Lung (tissue), 12 donors: ENCODE data around the gene CAPN1. TPM values are rescaled to one million over a fixed set of nuclear protein-coding genes. Genes with fewer than 3 reads are reported as not detected.
"Not testable (repeated sequence)": the region's sequence is repeated elsewhere in the genome, so short reads cannot be mapped to it uniquely, and the experiment has no call there.

ENCODE experiments used
- ATAC-seq: fragments of 200-7000 bp; cut with Tn5 transposase; one replicate; pipeline ENCODE4 v1.9.1; 2020; ENCODE audit warnings: moderate number of reproducible peaks; ENCODE audit not compliant: insufficient read depth, low FRiP score
- DNase-seq, 3 donors: peaks; one replicate each; pipeline ENCODE4 v3.0.0-alpha.2; 2013 to 2017
- H3K27ac ChIP-seq, 2 donors: one replicate each; pipeline ENCODE4 v1.5.1; 2013; ENCODE audit warnings: mild to moderate bottlenecking in 2 of 2, moderate library complexity in 2 of 2, control low read depth in 1 of 2, inconsistent platforms in 1 of 2, low read depth in 1 of 2, low read length in 1 of 2
- H3K27me3 ChIP-seq, 3 donors: one replicate each; pipeline ENCODE4 v1.5.1; 2013; ENCODE audit warnings: low read length in 2 of 3; ENCODE audit not compliant: control insufficient read depth in 3 of 3, insufficient read depth in 3 of 3
- H3K36me3 ChIP-seq, 4 donors: one replicate each; pipeline ENCODE4 v1.5.1; 2013; ENCODE audit warnings: low read length in 4 of 4, mild to moderate bottlenecking in 1 of 4, moderate library complexity in 1 of 4; ENCODE audit not compliant: control insufficient read depth in 4 of 4, insufficient read depth in 4 of 4
- H3K4me1 ChIP-seq, 5 donors: one replicate each; pipeline ENCODE4 v1.5.1; 2013; ENCODE audit warnings: low read length in 5 of 5, mild to moderate bottlenecking in 2 of 5, moderate library complexity in 1 of 5; ENCODE audit not compliant: control insufficient read depth in 5 of 5, insufficient read depth in 5 of 5
- H3K4me3 ChIP-seq: one replicate; pipeline ENCODE4 v1.5.1; 2013; ENCODE audit warnings: mild to moderate bottlenecking, control low read depth, moderate library complexity
- H3K9ac ChIP-seq, 2 donors: one replicate each; pipeline ENCODE4 v1.5.1; 2013; ENCODE audit warnings: low read length in 2 of 2, control low read depth in 1 of 2; ENCODE audit not compliant: insufficient read depth in 1 of 2
- H3K9me3 ChIP-seq, 4 donors: one replicate each; pipeline ENCODE4 v1.5.1; 2013; ENCODE audit warnings: low read length in 3 of 4, mild to moderate bottlenecking in 1 of 4, moderate library complexity in 1 of 4; ENCODE audit not compliant: control insufficient read depth in 4 of 4, insufficient read depth in 3 of 4
- CTCF ChIP-seq: IDR thresholded peaks from 2 replicates; pipeline ENCODE4 v1.5.1; 2012; ENCODE audit warnings: mild to moderate bottlenecking; ENCODE audit errors: control extremely low read depth, extremely low read depth
- WGBS, 2 donors: extraction: QIAGEN DNeasy Blood & Tissue Kit; methylation state at CpG; one replicate each; pipeline ENCODE4 v1.1.7; 2013; 5-methylcytosine and 5-hydroxymethylcytosine counted together
- polyA plus RNA-seq, 2 donors: library from polyadenylated mRNA; stranded (reverse); fragments of 200-250 nt; gene quantifications; one replicate each; pipeline ENCODE4 v1.2.1, GENCODE V29; 2013
- total RNA-seq, 2 donors: library from RNA; depleted of rRNA in 1 of 2; stranded (reverse); fragments of >200 nt in 1 of 2; gene quantifications; one replicate each; pipeline ENCODE4 v1.2.1, GENCODE V29; 2014 to 2021
- donor health status: control.
- donor health status: control.
- donor health status: Bipolar disorder and iron deficiency.
- donor health status: healthy.
- donor health status: DM: yes; HTN: yes; CAD: no.

CAPN1 gene
- total and polyA plus RNA-seq, 4 donors = 106 to 265 (median 136) TPM

- no peaks in the 10 kb centered on the region for H3K36me3 ChIP-seq
- no peak overlapping the region for H3K4me3 ChIP-seq
- no peak overlapping the region for H3K27ac ChIP-seq
- DNase-seq (no peak), ATAC-seq (no peak)
- no peak for TF ChIP-seq CTCF
- H3K4me1 ChIP-seq = peaks cover 0 to 1% (median 0%) of the 10 kb centered on the region in 5 donors
- WGBS, 2 donors = 76 to 82% methylated on average over 22 to 23 of the region's 23 CpGs
- no peak overlapping the region for H3K9ac ChIP-seq
- no peaks in the 10 kb centered on the region for H3K27me3 ChIP-seq
- H3K9me3 ChIP-seq = no peaks in the 10 kb centered on the region
Measured at GRCh38 chr11:65236194-65237059, 54.7 kb downstream of the CAPN1 start.

GRCh38 chr11:65238302-65238701 is 56.6 kb downstream of the CAPN1 start:
- 60 to 62% methylated on average over 4 of the region's 6 CpGs for WGBS, 2 donors
- not testable (repeated sequence) for H3K36me3 ChIP-seq, H3K4me1 ChIP-seq, H3K27ac ChIP-seq, DNase-seq, H3K9me3 ChIP-seq, H3K4me3 ChIP-seq, H3K9ac ChIP-seq, ATAC-seq, H3K27me3 ChIP-seq

- Histone ChIP-seq H3K4me1 (no peaks in the 10 kb centered on the region), H3K9me3 (peaks cover 0 to 2% (median 0%) of the 10 kb centered on the region in 4 donors), H3K4me3 (no peak overlapping the region), H3K9ac (no peak overlapping the region), H3K27ac (no peak overlapping the region), H3K36me3 (no peaks in the 10 kb centered on the region), H3K27me3 (no peaks in the 10 kb centered on the region)
- whole genome bisulfite sequencing, 2 donors = 71 to 81% methylated on average over 5 of the region's 5 CpGs
- no peak for DNase-seq
- TF ChIP-seq CTCF = no peak
- no peak for ATAC-seq
Measured at GRCh38 chr11:65241134-65241533, 59.4 kb downstream of the CAPN1 start.

- DNase-seq (no peak), ATAC-seq (no peak)
- H3K27ac ChIP-seq = no peak overlapping the region
- no peaks in the 10 kb centered on the region for H3K27me3 ChIP-seq
- peaks cover 0 to 2% (median 0%) of the 10 kb centered on the region in 4 donors for H3K9me3 ChIP-seq
- TF ChIP-seq CTCF = no peak
- no peaks in the 10 kb centered on the region for H3K36me3 ChIP-seq
- H3K4me3 ChIP-seq = no peak overlapping the region
- H3K4me1 ChIP-seq = no peaks in the 10 kb centered on the region
- H3K9ac ChIP-seq = no peak overlapping the region
Measured at GRCh38 chr11:65241692-65242091, 60.0 kb downstream of the CAPN1 start.
